Naive thymus-derived CD8-positive, alpha-beta T cell (primary cell): ENCODE data around the gene DPY19L3. TPM values are rescaled to one million over a fixed set of nuclear protein-coding genes. Genes with fewer than 3 reads are reported as not detected.
"Not testable (repeated sequence)": the region's sequence is repeated elsewhere in the genome, so short reads cannot be mapped to it uniquely, and the experiment has no call there.

Experiments
- ATAC-seq, 2 donors: fragments of 150-1000 bp; cut with Tn5 transposase in 1 of 2; sonication (Bioruptor Pico), chemical (Tn5 transposase) in 1 of 2; 1 replicate in 1 of 2; 2 replicates in 1 of 2; pipeline ENCODE4 v1.10.0; 2021; ENCODE audit warnings: mild to moderate bottlenecking in 2 of 2, moderate library complexity in 2 of 2
- POLR2A ChIA-PET: fragments of 350-600 bp; sonication (Branson Sonifier 250); formaldehyde crosslinking; loops from one replicate; lab custom pipeline; 2021; ENCODE audit warnings: antibody characterized with exemption; lab: Charles Lee
- DNase-seq, 10 donors: peaks; one replicate each; pipeline versions ENCODE4 v3.0.0 to v3.0.0-alpha.2; 2020 to 2022
- H3K27ac Mint-ChIP-seq, 10 donors: one replicate each; pipeline ENCODE4 v1.8.0; 2020 to 2022; ENCODE audit warnings: mild to moderate bottlenecking in 10 of 10, mixed read lengths in 10 of 10, moderate library complexity in 4 of 10, inconsistent platforms in 1 of 10
- H3K27me3 Mint-ChIP-seq, 5 donors: one replicate each; pipeline ENCODE4 v1.8.0; 2021 to 2022; ENCODE audit warnings: mixed read lengths in 5 of 5
- H3K36me3 Mint-ChIP-seq, 3 donors: one replicate each; pipeline ENCODE4 v1.8.0; 2020 to 2022; ENCODE audit warnings: mixed read lengths in 3 of 3, mild to moderate bottlenecking in 2 of 3, inconsistent platforms in 1 of 3
- H3K4me1 Mint-ChIP-seq, 4 donors: one replicate each; pipeline ENCODE4 v1.8.0; 2021 to 2022; ENCODE audit warnings: mixed read lengths in 4 of 4
- H3K4me3 Mint-ChIP-seq, 10 donors: one replicate each; pipeline ENCODE4 v1.8.0; 2020 to 2022; ENCODE audit warnings: mild to moderate bottlenecking in 10 of 10, mixed read lengths in 10 of 10, moderate library complexity in 6 of 10, inconsistent platforms in 1 of 10
- H3K9me3 Mint-ChIP-seq, 9 donors: one replicate each; pipeline ENCODE4 v1.8.0; 2020 to 2022; ENCODE audit warnings: mixed read lengths in 9 of 9, mild to moderate bottlenecking in 3 of 9, inconsistent platforms in 1 of 9, moderate library complexity in 1 of 9
- polyA plus RNA-seq, 3 donors: library from polyadenylated mRNA; unstranded; fragments of 300-500 nt; fragmentation: Illumina TruSeq; gene quantifications; one replicate each; pipeline ENCODE4 v1.2.3, GENCODE V29; 2021
- total RNA-seq, 8 experiments: library from RNA in 2 of 8; stranded (reverse) in 2 of 8; gene quantifications; one replicate each; pipeline ENCODE4 v1.2.3 and lab custom pipeline; 2021 to 2026

The DPY19L3 gene
- total and polyA plus RNA-seq, 5 experiments from 2014 or later, result 2.5 to 24.3 (median 4.3) TPM

GRCh38 chr19:32489971-32490370 lies 84.4 kb downstream of the DPY19L3 start:
- H3K36me3 Mint-ChIP-seq, result peaks cover 6 to 26% (median 25%) of the 10 kb centered on the region in 3 donors
- H3K9me3 Mint-ChIP-seq, result peaks cover 0 to 14% (median 0%) of the 10 kb centered on the region in 9 donors
- no peaks in the 10 kb centered on the region for H3K27me3 Mint-ChIP-seq
- POLR2A ChIA-PET, result no interaction called here
- peak overlapping the region in 1 of 10 donors; percentile 38 for H3K27ac Mint-ChIP-seq
- ATAC-seq (no peak), DNase-seq (no peak)
- no peaks in the 10 kb centered on the region for H3K4me1 Mint-ChIP-seq
- no peak overlapping the region for H3K4me3 Mint-ChIP-seq

- DNase-seq, result no peak
- H3K27ac Mint-ChIP-seq, result no peak overlapping the region
- peaks cover 0 to 16% (median 1%) of the 10 kb centered on the region in 4 donors for H3K4me1 Mint-ChIP-seq
- no peak for ATAC-seq
- no peak overlapping the region for H3K4me3 Mint-ChIP-seq
- POLR2A ChIA-PET, result no interaction called here
- H3K36me3 Mint-ChIP-seq, result no peaks in the 10 kb centered on the region
- H3K27me3 Mint-ChIP-seq, result peaks cover under 1 to 9% (median 2%) of the 10 kb centered on the region in 5 donors
- H3K9me3 Mint-ChIP-seq, result no peaks in the 10 kb centered on the region
Observed at GRCh38 chr19:32497391-32497790, 91.8 kb downstream of the DPY19L3 start.

- H3K4me1 Mint-ChIP-seq, result peaks cover 0 to 16% (median 1%) of the 10 kb centered on the region in 4 donors
- ATAC-seq, result no peak
- POLR2A ChIA-PET, result no interaction called here
- peak overlapping the region in 1 of 10 donors; percentile 62 for H3K4me3 Mint-ChIP-seq
- H3K9me3 Mint-ChIP-seq, result no peaks in the 10 kb centered on the region
- peaks cover 1 to 9% (median 2%) of the 10 kb centered on the region in 5 donors for H3K27me3 Mint-ChIP-seq
- H3K27ac Mint-ChIP-seq, result peak overlapping the region in 2 of 10 donors; percentile 4 to 33
- peak in 1 of 10 donors; percentile 31 for DNase-seq
- H3K36me3 Mint-ChIP-seq, result no peaks in the 10 kb centered on the region
Observed at GRCh38 chr19:32498648-32499200, 93.2 kb downstream of the DPY19L3 start.

GRCh38 chr19:32512498-32512897 lies 106.9 kb downstream of the DPY19L3 start:
- H3K4me3 Mint-ChIP-seq, DNase-seq, ATAC-seq, H3K4me1 Mint-ChIP-seq, POLR2A ChIA-PET, H3K27ac Mint-ChIP-seq, H3K27me3 Mint-ChIP-seq: not testable (repeated sequence)
- H3K9me3 Mint-ChIP-seq, result peaks cover 0 to 29% (median 12%) of the 10 kb centered on the region in 9 donors
- peaks cover 0 to 13% (median 4%) of the 10 kb centered on the region in 3 donors for H3K36me3 Mint-ChIP-seq

GRCh38 chr19:32519023-32519422 lies 113.5 kb downstream of the DPY19L3 start:
- POLR2A ChIA-PET, result no interaction called here
- Mint-ChIP-seq H3K4me3 (peak overlapping the region in 5 of 10 donors; percentile 4 to 35 (median 31)), H3K4me1 (peaks cover 18 to 26% (median 25%) of the 10 kb centered on the region in 4 donors), H3K36me3 (no peaks in the 10 kb centered on the region), H3K9me3 (peaks cover 0 to 9% (median 0%) of the 10 kb centered on the region in 9 donors), H3K27me3 (peaks cover 0 to 2% (median 0%) of the 10 kb centered on the region in 5 donors), H3K27ac (peak overlapping the region in 8 of 10 donors; percentile 4 to 80 (median 46))
- ATAC-seq (peak; percentile 66 to 72), DNase-seq (peak in 5 of 10 donors; percentile 13 to 58 (median 32))

- Mint-ChIP-seq H3K27ac (no peak overlapping the region), H3K4me3 (no peak overlapping the region), H3K27me3 (peaks cover 0 to 10% (median 7%) of the 10 kb centered on the region in 5 donors), H3K36me3 (no peaks in the 10 kb centered on the region), H3K9me3 (peaks cover 0 to 6% (median 0%) of the 10 kb centered on the region in 9 donors), H3K4me1 (peaks cover 17 to 24% (median 23%) of the 10 kb centered on the region in 4 donors)
- POLR2A ChIA-PET, result no interaction called here
- DNase-seq (no peak), ATAC-seq (no peak)
Observed at GRCh38 chr19:32522967-32523366, 117.4 kb downstream of the DPY19L3 start.

GRCh38 chr19:32526895-32527294 lies 121.3 kb downstream of the DPY19L3 start:
- Mint-ChIP-seq H3K9me3 (peaks cover 0 to 21% (median 8%) of the 10 kb centered on the region in 9 donors), H3K27ac (no peak overlapping the region), H3K4me3 (no peak overlapping the region), H3K36me3 (peaks cover 0 to 5% (median 2%) of the 10 kb centered on the region in 3 donors), H3K4me1 (no peaks in the 10 kb centered on the region), H3K27me3 (peaks cover 0 to 9% (median 7%) of the 10 kb centered on the region in 5 donors)
- POLR2A ChIA-PET, result no interaction called here
- ATAC-seq (no peak), DNase-seq (no peak)

- Mint-ChIP-seq H3K36me3 (peaks cover 0 to 22% (median 2%) of the 10 kb centered on the region in 3 donors), H3K4me3 (no peak overlapping the region), H3K9me3 (peaks cover 0 to 41% (median 19%) of the 10 kb centered on the region in 9 donors), H3K4me1 (no peaks in the 10 kb centered on the region), H3K27me3 (peaks cover 2 to 18% (median 8%) of the 10 kb centered on the region in 5 donors), H3K27ac (no peak overlapping the region)
- no peak for ATAC-seq
- no peak for DNase-seq
- POLR2A ChIA-PET, result no interaction called here
Observed at GRCh38 chr19:32530773-32531172, 125.2 kb downstream of the DPY19L3 start.

GRCh38 chr19:32532233-32532632 lies 126.7 kb downstream of the DPY19L3 start:
- no peak for ATAC-seq
- H3K36me3 Mint-ChIP-seq, result peaks cover 2 to 22% (median 2%) of the 10 kb centered on the region in 3 donors
- H3K27ac Mint-ChIP-seq, result peak overlapping the region in 1 of 10 donors; percentile 2
- POLR2A ChIA-PET, result no interaction called here
- no peak overlapping the region for H3K4me3 Mint-ChIP-seq
- H3K9me3 Mint-ChIP-seq, result peaks cover 0 to 41% (median 17%) of the 10 kb centered on the region in 9 donors
- H3K4me1 Mint-ChIP-seq, result no peaks in the 10 kb centered on the region
- DNase-seq, result no peak
- peaks cover 2 to 17% (median 9%) of the 10 kb centered on the region in 5 donors for H3K27me3 Mint-ChIP-seq

Other genes with a start within 250 kb of the DPY19L3 start
- gene ZNF507, start 60.2 kb upstream of the DPY19L3 start, total RNA-seq, result 10 to 100 TPM; 49.0 to 51.5 TPM
- gene ZNF507, start 60.2 kb upstream of the DPY19L3 start, polyA plus RNA-seq, result 1 to 10 TPM; 7.9 to 8.0 (median 8.0) TPM
- 10 to 100 TPM; 58.9 to 60.7 TPM for gene PDCD5, start 175.4 kb downstream of the DPY19L3 start, total RNA-seq
- 100 to 1,000 TPM in 2 of 3 donors, 10 to 100 TPM in 1; 99.5 to 117 (median 109) TPM for gene PDCD5, start 175.4 kb downstream of the DPY19L3 start, polyA plus RNA-seq